Glomerular endothelial cell (primary cell): ENCODE data around the gene RAB4A. TPM values are rescaled to one million over a fixed set of nuclear protein-coding genes. Genes with fewer than 3 reads are reported as not detected.

Source experiments
- DNase-seq: peaks from one replicate; pipeline ENCODE4 v3.0.0-alpha.2; 2011; ENCODE audit warnings: low read depth, low spot score; ENCODE audit errors: extremely low read depth
- total RNA-seq: library from RNA; depleted of rRNA; stranded (reverse); fragments of >200 nt; gene quantifications from 2 replicates; pipeline ENCODE4 v1.2.3, GENCODE V29; 2015

The RAB4A gene
- total RNA-seq: 24.3 and 24.5 TPM in 2 replicates

GRCh38 chr1:229270547-229271447, at the start of gene RAB4A:
TSS of gene RAB4A (plus strand) at chr1:229271111. CDS start at chr1:229271340, 229 bp downstream.
- DNase-seq: no peak

DNA sequence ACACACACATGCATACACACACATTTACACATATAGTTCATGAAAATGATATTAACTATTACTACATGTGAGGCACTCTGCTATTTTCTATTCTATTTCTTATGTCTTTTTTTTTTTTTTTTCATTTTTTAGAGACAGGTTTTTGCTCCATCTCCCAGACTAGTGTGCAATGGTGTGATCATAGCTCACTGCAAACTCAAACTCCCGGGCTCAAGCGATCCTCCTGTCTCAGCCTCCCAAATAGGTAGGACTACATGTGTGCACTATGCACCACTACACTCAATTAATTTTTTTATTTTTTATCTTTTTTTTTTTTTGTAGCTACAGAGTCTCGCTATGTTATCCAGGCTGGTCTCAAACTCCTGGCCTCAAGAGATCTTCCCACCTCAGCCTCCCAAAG, 48.8 kb upstream of the RAB4A start:
- DNase-seq: no peak

- DNase-seq: no peak
Observed at GRCh38 chr1:229223498-229223897, 47.4 kb upstream of the RAB4A start.

- DNase-seq: no peak
Observed at GRCh38 chr1:229224308-229224707, 46.6 kb upstream of the RAB4A start.

GRCh38 chr1:229225331-229225782, 45.6 kb upstream of the RAB4A start:
- DNase-seq: no peak

DNA sequence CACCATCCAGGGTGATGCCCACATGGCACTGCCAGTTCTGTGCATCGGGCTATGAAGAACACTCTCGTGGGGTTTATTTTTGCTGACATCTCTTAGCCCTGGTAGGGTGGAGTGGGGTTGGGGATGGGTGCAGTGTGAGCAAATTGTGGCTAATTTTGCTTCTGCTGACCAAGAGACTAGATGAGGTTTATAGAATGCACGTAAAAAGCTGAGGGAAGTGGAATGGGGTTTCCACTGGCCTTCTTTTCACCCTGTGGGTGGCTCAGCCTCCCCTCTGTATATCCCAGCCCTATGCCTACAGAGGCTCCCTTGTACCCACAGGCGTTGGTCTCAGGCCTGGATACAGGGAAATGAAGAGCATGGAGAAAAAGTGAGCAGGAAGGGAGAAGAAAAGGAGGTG, 44.1 kb upstream of the RAB4A start:
- no peak for DNase-seq

DNA sequence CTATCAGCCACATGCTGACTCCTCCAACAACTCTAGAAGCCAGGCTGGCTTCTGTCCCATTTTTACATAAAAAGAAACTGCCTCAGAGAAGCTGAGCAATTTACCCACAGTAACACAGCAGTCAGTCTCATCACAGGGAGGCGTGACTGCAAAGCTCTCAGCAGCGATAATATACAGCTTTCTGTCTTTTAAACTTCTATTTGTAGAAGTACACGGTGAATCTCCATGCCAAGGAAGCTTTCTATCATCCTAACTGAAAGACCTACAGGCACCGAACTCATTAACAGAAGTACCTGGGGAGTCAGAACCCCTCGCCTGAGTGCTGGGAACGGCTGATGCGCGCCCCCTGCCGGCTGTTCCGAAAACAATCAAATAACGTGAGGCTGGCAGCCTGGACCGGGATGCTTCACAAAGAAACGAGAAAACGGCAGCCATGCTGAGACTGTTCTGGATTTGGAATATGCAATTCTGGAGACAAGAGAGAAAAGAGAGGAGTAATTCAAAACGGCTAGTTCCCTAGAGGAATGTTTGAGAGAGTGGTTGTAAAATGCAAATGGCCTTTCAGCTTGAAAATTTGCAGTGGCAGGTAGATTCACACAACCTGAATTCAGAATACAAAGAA, 43.5 kb upstream of the RAB4A start:
- DNase-seq: peak; percentile 25

- DNase-seq: no peak
Observed at GRCh38 chr1:229228522-229228921, 42.4 kb upstream of the RAB4A start.

GRCh38 chr1:229229137-229229720, 41.7 kb upstream of the RAB4A start:
- no peak for DNase-seq

GRCh38 chr1:229229721-229230139, 41.2 kb upstream of the RAB4A start:
- DNase-seq: no peak

GRCh38 chr1:229230140-229230892, 40.6 kb upstream of the RAB4A start:
- DNase-seq: no peak

DNA sequence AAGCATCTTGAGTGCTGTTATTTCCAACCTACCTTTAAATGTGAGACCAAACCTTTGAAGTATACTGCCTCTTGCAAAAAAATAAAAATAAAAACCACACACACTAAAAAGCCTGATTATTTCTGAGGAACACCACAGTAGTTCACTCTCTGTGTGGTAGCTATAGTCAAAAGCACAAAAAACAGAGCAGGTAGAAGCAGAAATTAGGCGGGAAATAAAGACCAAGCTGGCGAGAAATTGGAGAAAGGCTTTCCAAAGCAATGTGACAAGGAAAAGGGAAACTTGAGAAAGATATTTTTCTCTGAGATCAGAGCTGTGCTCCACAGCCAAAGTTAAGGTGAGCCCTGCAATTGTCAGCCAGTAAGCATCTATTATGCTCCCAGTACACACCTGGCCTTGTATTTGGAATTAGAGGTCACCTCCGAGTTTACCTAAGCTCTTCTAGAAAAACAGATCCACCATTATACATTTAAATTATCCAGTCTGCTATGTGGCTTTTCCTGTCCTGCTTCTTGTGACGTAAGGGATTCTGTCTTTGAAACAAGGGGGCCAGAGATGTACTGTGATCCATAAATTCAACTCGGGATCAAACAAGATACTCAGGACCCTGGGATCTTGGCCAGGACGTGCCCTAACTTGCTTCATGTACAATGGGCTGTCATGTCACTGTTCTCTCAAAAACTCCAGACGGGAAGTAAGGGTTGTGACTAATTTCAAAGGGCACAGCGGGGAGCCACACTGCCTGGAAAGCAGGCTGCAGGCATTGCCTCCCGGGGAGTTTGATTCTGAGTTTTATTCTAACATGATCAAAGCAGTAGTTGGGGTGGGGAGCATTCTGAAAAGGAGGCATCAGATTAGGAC, 39.8 kb upstream of the RAB4A start:
- no peak for DNase-seq

GRCh38 chr1:229231754-229232119, 39.2 kb upstream of the RAB4A start:
- no peak for DNase-seq

DNA sequence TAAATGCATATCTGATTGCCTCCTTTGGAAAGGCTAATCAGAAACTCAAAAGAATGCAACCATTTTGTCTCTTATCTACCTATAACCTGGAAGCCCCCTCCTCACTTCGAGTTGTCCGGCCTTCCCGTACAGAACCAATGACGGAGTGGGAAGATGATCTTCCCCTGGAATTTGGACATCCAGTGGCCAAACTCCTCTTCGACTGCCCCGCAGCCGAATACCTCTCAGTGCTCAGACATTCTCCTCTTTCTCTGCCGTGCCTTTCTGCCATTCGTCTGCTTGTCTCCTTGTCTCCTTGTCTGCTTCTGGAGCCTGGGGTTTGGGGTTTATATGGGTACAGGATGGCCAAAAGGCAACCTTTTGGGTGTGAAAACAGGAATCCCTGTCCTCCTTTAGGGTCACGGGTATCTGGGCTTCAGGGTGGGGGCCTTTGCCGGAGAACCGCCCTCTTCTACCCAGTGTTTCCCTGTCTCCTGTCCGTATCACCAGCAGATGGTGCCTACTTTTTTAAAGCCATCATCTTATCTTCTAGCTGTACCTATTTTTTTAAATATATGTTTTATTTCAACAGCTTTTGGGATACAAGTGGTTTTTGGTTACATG, 35.9 kb upstream of the RAB4A start:
- no peak for DNase-seq

- DNase-seq: no peak
Observed at GRCh38 chr1:229237320-229237719, 33.6 kb upstream of the RAB4A start.

GRCh38 chr1:229238231-229238630, 32.7 kb upstream of the RAB4A start:
- DNase-seq: no peak

DNA sequence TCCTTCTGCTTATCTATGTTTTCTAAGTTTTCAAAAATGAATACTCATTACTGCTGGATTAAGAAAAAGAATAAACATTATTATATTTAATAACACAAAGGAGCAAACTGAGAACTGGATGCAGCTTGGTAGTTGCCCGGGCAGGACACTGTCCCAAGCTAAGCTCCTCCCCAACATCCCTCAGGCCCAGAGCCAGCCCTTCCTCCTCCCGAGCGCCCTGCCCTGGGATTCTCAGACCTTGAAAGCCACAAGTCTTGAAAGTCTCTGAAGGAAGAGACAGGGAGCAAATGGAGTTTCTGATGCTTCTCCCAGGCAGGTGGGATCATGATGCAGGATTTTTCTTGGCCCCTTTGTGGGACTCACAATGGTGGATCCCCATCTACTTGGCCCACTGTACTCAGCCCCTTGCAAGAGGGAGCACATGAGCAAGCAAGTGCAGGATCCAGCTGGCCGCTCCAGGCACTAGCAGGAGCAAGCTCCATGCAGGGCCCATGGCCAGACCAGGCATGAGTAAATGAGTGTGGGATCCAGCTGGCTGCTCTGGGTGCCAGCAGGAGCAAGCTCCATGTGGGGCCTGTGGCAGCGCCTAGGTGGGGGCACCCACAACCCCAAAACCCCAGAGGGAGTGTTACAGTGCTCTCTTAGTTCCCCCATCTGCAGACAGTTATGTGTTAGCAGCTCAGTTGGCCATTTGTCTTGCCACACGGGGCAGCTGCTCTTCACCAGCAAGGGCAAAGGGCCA, 32.1 kb upstream of the RAB4A start:
- DNase-seq: no peak

DNA sequence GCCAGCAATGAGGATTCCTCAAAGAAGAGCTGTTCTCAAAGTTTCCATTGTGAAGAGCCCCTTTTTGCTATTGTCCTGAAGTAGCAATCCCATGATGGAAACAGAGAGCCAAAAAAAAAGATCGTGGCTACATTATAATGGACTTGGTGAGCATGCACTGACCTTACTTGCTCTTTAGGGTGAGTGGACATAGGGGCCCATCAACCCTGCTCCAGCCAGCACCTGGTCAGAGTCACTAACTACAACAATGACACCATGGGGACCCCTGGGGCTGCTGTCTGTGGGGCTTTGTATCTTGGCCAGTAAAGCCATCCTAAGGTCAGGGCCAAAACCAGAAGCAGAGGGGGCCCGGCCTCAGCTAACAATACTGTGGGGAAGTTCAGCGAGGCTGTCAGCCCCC, 30.4 kb upstream of the RAB4A start:
- no peak for DNase-seq

DNA sequence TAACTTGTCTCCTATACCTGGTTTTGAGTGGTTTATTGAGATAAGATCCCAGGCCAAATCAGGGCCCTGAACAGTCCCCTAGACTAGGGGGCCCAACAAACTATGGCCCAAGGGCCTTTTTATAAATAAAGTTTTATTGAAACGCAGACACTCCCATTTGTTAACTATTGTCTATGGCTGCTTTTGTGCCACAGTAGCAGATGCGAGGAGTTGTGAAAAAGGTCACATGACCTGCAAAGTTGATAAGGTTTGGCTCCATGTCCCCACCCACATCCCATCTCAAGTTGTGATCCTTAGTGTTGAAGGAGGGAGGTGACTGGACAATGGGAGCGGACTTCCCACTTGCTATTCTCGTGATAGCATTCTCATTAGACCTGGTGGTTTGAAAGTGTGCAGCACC, 29.5 kb upstream of the RAB4A start:
- no peak for DNase-seq
